ENCODE measurements around the gene TUBA8. TPM values are rescaled to one million over a fixed set of nuclear protein-coding genes. Genes with fewer than 3 reads are reported as not detected.
"Not testable (repeated sequence)": the region's sequence is repeated elsewhere in the genome, so short reads cannot be mapped to it uniquely, and the experiment has no call there.

TUBA8 gene
- 10 to 100 TPM in 3 of 4 donors, 1 to 10 TPM in 1; 7.5 to 16.5 (median 14.0) TPM for total RNA-seq

GRCh38 chr22:18110194-18110953, at the start of gene TUBA8:
TUBA8 (plus strand) TSS chr22:18110809; CDS start chr22:18110866, 57 bp downstream.
- TF ChIP-seq POLR2AphosphoS5 (IDR thresholded peaks at IDR 0.05) (peak; percentile 23 to 71), POLR2A (IDR thresholded peaks at IDR 0.05; ENCODE audit: low read depth) (no peak)
- peak within 1 kb of the TSS; percentile 64 to 71 (median 70) for H3K27ac ChIP-seq (replicated peaks in 1 of 4)
- DNase-seq (ENCODE audit: extremely low spot score), result no peak
- no peaks in the 10 kb centered on the region for H3K9me3 ChIP-seq
- H3K36me3 ChIP-seq, result no peaks in the 10 kb centered on the region
- H3K27me3 ChIP-seq, result peaks cover 0 to 19% (median 0%) of the 10 kb centered on the region in 4 donors
- H3K4me1 ChIP-seq, result peaks cover 28 to 44% (median 34%) of the 10 kb centered on the region in 4 donors
- H3K4me3 ChIP-seq, result peak within 1 kb of the TSS; percentile 56 to 73 (median 62)
- intact Hi-C loops (cut with DNase I), result no loop called here
- 6% methylated on average over 4 of the region's 72 CpGs for WGBS

GRCh38 chr22:18062421-18062820, 48.2 kb upstream of the TUBA8 start:
- no peaks in the 10 kb centered on the region for H3K36me3 ChIP-seq
- no peak for DNase-seq (ENCODE audit: extremely low spot score)
- peaks cover 0 to 4% (median 0%) of the 10 kb centered on the region in 4 donors for H3K27me3 ChIP-seq
- H3K9me3 ChIP-seq, result no peaks in the 10 kb centered on the region
- 94% methylated on average over 3 of the region's 3 CpGs for WGBS
- H3K4me1 ChIP-seq, result peaks cover 18 to 71% (median 47%) of the 10 kb centered on the region in 4 donors
- TF ChIP-seq CTCF (IDR thresholded peaks at IDR 0.05) (no peak), EP300 (IDR thresholded peaks at IDR 0.05) (no peak), POLR2A (IDR thresholded peaks at IDR 0.05; ENCODE audit: low read depth) (no peak), POLR2AphosphoS5 (IDR thresholded peaks at IDR 0.05) (no peak)
- no peak overlapping the region for H3K4me3 ChIP-seq
- H3K27ac ChIP-seq (replicated peaks in 1 of 4), result peak overlapping the region in 1 of 4 donors; percentile 93
- intact Hi-C loops (cut with DNase I), result no loop called here

DNA sequence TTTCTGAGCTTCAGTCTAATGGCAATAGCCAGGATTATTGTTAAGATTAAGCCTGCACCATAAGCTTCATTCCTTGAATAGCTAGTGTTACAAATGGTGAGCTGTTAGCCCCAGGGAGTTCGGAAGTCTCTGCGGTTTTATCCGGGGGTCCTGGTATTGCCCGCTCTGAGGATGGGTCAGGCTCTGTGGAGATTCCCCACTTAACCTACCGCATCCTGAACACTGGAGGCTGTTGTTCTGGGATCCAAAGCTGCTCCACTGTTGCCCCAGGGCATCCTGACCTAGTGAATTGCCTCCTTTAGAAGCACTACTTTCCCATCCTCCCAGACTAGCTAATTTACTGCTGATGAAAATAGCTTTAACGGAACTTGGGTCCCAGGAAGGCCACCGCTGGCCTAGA, 47.3 kb upstream of the TUBA8 start:
- Histone ChIP-seq H3K36me3 (no peaks in the 10 kb centered on the region), H3K27me3 (peaks cover 0 to 4% (median 0%) of the 10 kb centered on the region in 4 donors), H3K4me1 (peaks cover 9 to 72% (median 47%) of the 10 kb centered on the region in 4 donors), H3K4me3 (no peak overlapping the region), H3K27ac (replicated peaks in 1 of 4) (peak overlapping the region in 3 of 4 donors; percentile 5 to 51 (median 7)), H3K9me3 (no peaks in the 10 kb centered on the region)
- intact Hi-C loops (cut with DNase I), result no loop called here
- DNase-seq (ENCODE audit: extremely low spot score), result no peak
- TF ChIP-seq POLR2AphosphoS5 (IDR thresholded peaks at IDR 0.05), result no peak
- WGBS, result 100% methylated on average over 2 of the region's 7 CpGs

GRCh38 chr22:18063715-18064114, 46.9 kb upstream of the TUBA8 start:
- Histone ChIP-seq H3K27ac (replicated peaks in 1 of 4) (peak overlapping the region in 2 of 4 donors; percentile 7 to 51), H3K4me1 (peaks cover 8 to 73% (median 47%) of the 10 kb centered on the region in 4 donors)
- H3K9me3 ChIP-seq; H3K27me3 ChIP-seq; intact Hi-C loops (cut with DNase I); DNase-seq (ENCODE audit: extremely low spot score); H3K4me3 ChIP-seq; H3K36me3 ChIP-seq: not testable (repeated sequence)
- WGBS, result 75% methylated on average over 6 of the region's 6 CpGs

DNA sequence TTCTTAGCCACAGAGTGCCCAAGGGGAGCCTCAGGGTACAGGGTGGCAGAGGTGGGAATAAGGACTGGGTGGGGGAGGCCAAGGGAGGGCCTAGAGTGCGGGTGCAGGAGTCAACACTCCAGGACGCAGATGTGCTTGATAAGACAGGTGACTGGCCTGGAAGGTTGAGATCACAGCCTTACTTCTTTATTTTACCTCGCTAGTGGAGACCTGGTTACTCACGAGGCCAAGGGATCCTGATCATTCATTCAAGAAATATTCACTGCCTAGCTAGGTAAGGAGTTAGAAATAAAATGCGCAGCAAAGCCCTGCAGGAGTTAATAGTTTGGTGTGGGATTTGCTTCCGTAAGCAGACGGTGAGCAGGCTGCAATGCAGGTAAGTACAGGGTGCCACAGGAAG, 46.0 kb upstream of the TUBA8 start:
- Histone ChIP-seq H3K36me3 (no peaks in the 10 kb centered on the region), H3K4me3 (no peak overlapping the region), H3K27me3 (peaks cover 0 to 4% (median 0%) of the 10 kb centered on the region in 4 donors), H3K9me3 (no peaks in the 10 kb centered on the region), H3K27ac (replicated peaks in 1 of 4) (peak overlapping the region in 1 of 4 donors; percentile 94), H3K4me1 (peaks cover 9 to 78% (median 51%) of the 10 kb centered on the region in 4 donors)
- no peak for TF ChIP-seq POLR2A (IDR thresholded peaks at IDR 0.05; ENCODE audit: low read depth)
- no peak for TF ChIP-seq POLR2AphosphoS5 (IDR thresholded peaks at IDR 0.05)
- no peak for TF ChIP-seq CTCF (IDR thresholded peaks at IDR 0.05)
- TF ChIP-seq EP300 (IDR thresholded peaks at IDR 0.05), result no peak
- 90% methylated on average over 7 of the region's 7 CpGs for WGBS
- intact Hi-C loops (cut with DNase I), result loop anchor here (5.0 kb wide), 1 partner anchor 32 kb away; no protein-coding TSS in a partner anchor
- no peak for DNase-seq (ENCODE audit: extremely low spot score)

GRCh38 chr22:18065256-18065655, 45.4 kb upstream of the TUBA8 start:
- no peak for DNase-seq (ENCODE audit: extremely low spot score)

More at GRCh38 chr22:18065256-18065655, 45.4 kb upstream of the TUBA8 start:
- Histone ChIP-seq H3K4me1 (peaks cover 9 to 78% (median 51%) of the 10 kb centered on the region in 4 donors), H3K36me3 (no peaks in the 10 kb centered on the region), H3K27ac (replicated peaks in 1 of 4) (peak overlapping the region in 1 of 4 donors; percentile 94), H3K27me3 (peaks cover 0 to 4% (median 0%) of the 10 kb centered on the region in 4 donors), H3K9me3 (no peaks in the 10 kb centered on the region), H3K4me3 (no peak overlapping the region)
- 72% methylated on average over 5 of the region's 9 CpGs for WGBS
- intact Hi-C loops (cut with DNase I), result loop anchor here (5.0 kb wide), 1 partner anchor 33 kb away; no protein-coding TSS in a partner anchor
- no peak for TF ChIP-seq POLR2AphosphoS5 (IDR thresholded peaks at IDR 0.05)
- no peak for TF ChIP-seq POLR2A (IDR thresholded peaks at IDR 0.05; ENCODE audit: low read depth)
- TF ChIP-seq EP300 (IDR thresholded peaks at IDR 0.05), result no peak
- TF ChIP-seq CTCF (IDR thresholded peaks at IDR 0.05), result no peak

Measured in esophagus muscularis mucosa (tissue), 4 donors.